ENCODE results near the gene PREP.
A peak's percentile ranks its signal among the peaks of the same experiment; 100 is the strongest.

PREP gene

DNA sequence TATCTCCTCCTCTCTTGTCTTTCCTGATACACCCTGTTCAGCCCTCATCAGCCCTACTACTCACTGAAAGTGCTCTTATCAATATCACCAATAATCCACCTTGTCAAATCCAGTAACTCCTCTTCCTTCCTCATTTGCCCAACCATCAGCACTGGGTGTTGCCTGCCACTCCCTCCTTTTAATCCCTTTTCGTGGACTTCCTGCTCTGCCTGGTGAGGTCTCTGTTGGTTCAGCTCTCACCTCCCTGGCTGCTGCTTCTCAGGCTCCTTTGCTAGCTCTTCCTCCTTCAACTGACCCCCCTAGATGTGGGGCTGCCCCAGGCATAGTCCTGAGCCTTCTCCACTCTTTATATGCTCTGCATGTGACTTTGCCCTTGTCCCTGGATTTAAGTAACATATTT lies 92.5 kb downstream of the PREP start:
- no peak for DNase-seq (ENCODE audit: low spot score)

DNA sequence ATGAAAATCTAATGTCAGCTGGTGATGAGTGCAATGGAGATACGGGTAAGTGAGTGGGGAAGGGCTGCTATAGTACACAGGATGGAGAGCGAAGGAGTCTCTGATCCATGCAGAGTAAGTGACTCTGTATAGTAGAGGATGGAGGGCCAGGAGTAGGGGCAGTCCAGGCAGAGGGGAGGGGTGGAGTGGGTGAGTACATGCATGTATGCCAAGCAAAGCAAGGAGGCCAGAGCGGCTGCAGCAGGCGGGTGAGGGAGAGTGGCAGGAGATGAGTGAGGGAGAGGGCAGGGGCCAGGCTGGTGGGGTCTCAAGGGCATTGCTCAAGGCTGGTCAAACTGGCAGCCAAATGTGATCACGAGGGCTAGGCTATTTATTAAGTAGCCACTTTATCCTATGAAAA lies 94.0 kb downstream of the PREP start:
- no peak for DNase-seq (ENCODE audit: low spot score)

DNA sequence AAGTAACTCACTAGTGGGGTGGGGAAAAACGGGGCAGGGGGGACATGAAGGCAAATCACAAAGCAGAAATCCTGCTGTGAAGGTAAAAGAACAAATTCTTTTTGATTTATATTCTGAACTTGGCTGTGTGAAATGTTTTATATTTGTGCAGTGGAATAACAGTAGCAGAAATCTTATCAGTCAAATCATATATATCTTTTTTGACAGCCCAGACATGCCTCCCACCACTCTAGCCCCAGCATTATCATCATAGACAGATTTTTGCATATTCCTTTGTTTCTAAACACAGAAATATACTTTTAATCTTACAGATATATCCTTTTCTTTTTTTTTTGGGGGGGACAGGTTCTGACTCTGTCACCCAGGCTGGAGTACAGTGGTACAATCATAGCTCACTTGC lies 97.4 kb downstream of the PREP start:
- no peak for DNase-seq (ENCODE audit: low spot score)

DNA sequence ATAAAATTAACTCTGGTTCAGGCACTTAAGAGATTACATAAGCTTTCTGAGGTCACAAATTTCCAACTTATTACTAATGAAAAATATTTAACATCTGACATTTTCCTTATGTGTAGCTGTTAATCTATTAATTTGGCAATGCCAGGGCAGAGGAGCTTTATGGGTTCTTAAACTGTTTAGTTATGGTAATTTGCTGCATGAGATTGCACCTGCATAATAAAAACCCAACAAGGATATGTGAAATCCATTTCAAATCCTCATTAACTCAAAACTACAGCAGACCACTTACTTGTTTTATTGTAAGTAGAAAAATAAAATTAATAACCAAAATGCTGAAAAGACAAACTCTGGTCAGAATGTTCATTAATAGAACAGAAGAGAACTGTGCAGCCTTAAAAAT lies 98.1 kb downstream of the PREP start:
- no peak for DNase-seq (ENCODE audit: low spot score)

DNA sequence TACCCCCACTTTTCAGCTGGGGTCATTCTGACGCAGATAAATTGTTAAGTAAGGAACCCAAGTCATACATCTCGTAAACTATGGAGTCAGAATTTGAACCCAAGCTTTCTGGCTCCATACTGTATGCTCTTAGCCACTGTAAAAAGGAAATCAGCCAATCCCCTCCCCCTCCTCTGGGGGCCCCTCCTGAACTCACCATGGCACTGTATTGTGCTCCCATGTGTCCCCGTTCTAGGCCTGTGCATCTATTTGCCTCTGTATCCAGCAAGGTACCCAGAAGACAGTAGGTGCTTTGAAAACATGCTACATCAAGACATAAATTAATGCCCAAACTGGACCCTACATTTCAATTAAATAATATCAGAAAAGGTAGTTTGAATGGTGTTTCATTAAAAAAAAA lies 98.5 kb downstream of the PREP start:
- no peak for DNase-seq (ENCODE audit: low spot score)

DNA sequence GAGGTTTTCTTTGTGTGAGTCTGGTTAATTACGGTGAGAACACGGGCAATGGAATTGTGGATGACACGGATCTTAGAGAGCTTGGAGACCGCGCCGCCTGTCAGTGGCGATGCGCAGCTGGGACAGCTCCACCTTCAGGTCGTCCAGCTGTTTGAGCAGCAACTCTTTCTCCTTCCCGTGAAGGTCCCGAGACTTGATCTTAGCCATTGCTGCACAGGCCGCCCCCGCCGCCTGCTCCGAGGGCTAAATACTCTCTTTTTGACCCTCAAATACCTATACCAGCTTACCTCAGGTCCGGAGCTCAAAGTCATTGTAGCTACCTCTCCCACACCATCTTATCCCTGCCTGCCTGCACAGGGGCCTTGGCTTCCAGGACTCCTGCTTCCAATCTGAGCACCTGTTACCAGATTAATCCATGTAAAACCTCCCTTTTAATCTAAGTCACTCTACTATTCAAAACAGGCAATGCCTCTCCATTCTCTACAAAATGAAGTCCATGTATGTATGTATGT lies 100.2 kb downstream of the PREP start:
- no peak for DNase-seq (ENCODE audit: low spot score)

DNA sequence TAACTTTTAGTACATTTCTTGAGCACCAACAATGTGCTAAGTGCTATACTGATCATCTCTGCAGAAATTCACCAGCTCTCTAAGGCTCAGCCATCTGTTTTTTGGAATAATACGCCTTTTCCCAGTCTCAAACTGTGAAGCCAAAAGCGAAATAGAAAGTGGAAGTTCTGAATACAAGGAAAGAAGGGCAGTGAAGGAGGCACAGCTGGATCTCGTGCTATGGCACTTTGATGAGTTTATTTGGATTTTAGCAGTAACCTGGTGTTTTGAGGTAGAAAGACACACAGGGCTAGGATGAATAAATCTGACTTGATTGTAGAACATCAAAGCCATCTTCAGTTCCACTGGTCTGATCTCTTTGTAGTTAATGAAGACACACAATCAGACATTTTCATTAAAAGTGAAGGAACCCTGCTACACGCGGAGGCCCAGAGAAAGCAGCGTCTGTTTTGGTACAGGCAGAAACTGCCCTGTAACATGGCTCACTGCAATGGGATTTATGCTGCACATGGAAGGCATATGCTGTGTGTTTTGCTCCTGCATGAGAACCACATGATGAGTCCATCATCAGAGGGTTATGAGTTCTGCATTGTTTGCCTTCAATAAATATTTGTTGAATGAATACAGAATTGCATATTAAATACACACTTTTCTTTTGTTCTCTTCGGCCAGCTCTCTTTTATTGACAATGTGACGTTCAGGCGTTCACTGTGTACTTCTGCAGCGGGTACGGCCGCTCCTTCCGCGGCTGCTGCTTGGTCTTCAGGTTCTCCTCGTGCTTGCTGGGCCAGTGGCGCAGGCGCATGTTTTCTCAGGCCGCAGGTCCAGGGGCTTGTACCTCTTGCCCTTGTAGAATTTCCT lies 100.9 kb downstream of the PREP start:
- DNase-seq (ENCODE audit: low spot score) = no peak

DNA sequence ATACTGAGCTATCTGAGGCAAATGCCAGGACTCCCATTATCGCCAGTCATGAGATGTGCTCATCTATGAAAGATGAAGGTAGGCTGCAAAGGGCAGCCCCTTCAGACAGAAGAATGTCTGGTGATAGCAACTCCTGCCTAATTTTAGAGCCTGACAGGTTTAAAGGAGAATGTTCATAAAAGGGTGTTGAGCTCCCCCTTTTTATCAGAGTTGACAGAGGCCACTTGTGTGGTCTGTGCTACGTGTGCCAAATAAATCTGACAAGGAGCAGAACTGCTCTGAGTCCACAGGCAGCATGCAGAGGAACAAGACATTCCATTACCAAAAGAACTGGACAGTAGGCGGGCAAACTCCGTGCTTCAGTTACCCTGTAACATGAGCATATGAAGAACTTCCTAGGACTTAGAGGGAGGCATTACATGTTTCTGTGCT lies 101.8 kb downstream of the PREP start:
- peak; percentile 35 for DNase-seq (ENCODE audit: low spot score)

DNA sequence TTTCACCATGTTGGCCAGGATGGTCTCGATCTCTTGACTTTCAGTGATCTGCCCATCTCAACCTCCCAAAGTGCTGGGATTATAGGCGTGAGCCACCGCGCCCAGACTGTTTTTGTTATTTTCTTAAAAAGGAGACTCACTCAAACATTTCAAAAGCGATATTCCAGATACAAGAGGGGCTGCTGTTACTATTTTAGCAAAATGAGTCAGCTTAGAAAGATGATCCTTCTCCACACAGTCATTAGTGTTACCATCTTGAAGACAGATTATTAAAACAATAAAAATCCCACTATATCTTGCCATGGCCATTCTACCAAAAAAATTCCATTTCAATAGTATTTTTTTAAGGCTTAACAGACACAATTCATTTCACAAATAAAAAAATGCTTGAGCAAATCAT lies 102.8 kb downstream of the PREP start:
- DNase-seq (ENCODE audit: low spot score) = no peak

DNA sequence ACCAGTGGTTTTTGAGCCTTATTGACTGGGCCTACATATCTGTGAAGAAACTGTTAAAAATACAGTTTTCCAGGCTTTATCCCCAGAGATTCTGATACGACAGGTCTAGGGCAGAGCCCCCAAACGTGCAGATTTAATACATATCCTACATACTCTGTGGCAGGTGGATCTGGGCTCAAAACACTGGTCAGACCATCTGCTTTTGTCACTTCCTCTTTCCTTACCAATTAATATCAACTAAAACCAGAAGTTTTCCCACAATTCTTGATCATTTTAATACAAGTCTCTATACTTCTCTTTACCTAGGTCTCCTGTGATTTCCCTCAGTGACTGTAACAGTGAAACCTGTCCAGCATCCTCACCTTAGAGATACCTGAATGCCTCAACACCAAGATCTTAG lies 108.8 kb downstream of the PREP start:
- no peak for DNase-seq (ENCODE audit: low spot score)

DNA sequence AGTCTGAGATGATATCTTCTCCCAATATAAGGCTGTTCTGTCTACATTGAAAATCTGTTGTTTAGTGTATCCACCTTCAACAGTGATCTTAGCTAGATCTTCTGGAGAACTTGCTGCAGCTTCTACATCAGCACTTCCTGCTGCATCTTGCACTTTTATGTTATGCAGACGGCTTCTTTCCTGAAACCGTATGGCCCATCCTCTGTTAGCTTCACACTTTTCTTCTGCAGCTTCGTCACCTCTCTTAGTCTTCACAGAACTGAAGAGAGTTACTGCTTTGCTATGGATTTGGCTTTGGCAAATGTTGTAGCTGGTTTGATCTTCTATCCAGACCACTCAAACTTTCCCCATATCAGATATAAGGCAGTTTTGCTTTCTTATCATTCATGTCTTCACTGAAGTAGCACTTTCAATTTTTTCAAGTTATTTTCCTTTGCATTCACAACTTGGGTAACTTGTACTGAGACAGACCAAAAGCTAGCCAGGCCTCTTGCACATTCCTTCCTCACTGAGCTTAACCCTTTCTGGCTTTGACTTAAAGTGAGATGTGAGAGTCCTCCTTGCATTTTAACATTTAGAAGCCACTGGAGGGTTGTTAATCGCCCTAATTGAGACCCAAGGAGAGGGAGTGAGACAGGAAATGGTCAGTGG lies 110.1 kb downstream of the PREP start:
- DNase-seq (ENCODE audit: low spot score) = no peak

DNA sequence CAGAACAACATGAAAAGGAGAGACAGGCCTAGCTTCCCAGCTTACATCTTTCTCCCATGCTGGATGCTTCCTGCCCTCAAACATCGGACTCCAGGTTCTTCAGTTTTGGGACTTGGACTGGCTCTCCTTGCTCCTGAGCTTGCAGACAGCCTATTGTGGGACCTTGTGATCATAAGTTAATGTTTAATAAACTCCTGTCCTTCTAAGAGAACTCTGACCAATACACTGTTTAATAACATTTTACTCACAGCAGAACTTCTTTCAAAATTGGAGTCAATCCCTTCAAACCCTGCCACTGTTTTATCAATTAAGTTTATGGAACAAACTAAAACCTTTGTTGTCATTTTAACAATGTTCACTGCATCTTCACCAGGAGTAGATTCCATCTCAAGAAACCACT lies 111.4 kb downstream of the PREP start:
- DNase-seq (ENCODE audit: low spot score) = no peak

DNA sequence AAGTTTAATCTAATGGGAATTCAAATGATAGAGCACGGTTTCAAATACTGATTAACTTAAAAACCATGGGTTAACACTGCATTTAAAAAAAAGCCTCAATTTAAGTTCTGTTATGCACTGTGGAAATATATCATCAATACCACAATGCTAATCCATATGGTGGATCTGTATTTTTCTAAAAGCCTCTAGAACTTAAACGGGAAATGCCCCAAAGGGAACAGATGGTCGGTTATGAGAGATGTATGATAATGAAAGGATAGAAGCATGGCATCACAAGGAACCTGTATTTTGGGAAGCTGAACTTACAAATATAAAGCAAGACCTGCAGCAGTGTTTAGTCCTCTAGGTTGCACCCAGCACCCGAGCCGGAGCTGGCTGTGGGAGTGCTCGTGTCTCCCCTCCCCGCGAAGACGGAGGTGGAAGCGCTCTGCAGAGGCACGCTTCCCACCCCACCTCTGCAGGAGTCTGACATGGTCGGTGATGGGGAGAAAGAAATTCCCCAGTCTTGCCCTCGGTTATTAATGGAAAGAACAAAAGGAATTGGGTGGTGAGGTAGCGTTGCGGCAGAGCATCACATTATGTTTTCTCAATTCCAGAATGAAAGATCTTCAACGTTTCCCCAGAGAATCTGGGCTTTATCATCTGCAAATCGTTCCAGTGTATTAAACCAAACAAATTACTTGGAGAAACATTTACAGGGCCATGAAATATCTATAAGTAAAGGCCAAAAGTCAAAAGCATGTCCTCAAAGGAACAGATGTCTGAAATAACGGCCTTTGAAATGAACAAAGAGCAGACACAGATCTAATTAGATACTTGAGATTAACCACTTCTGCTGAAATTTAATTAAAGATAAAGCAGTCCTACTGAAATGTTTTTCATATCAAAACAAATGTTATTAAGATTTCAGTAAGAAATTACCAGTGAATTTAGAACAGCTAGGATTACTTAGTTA lies 120.0 kb downstream of the PREP start:
- DNase-seq (ENCODE audit: low spot score) = peak; percentile 92

DNA sequence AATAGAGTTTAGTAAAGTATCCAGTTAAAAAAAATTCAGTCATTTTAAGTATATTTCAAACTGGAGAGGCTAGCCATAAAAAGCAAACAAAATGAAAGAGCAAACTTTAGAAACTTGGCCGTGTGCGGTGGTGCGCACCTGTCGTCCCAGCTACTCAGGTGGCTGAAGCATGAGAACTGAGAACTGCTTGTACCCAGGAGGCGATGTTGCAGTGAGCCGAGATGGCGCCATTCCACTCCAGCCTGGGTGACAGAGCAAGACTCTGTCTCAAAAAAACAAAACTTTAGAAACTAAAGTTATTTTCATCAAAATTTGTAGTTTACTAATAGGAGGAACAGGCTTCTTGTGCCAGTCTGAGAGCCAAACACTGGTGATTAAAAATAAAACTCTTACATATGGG lies 122.8 kb downstream of the PREP start:
- DNase-seq (ENCODE audit: low spot score) = no peak

DNA sequence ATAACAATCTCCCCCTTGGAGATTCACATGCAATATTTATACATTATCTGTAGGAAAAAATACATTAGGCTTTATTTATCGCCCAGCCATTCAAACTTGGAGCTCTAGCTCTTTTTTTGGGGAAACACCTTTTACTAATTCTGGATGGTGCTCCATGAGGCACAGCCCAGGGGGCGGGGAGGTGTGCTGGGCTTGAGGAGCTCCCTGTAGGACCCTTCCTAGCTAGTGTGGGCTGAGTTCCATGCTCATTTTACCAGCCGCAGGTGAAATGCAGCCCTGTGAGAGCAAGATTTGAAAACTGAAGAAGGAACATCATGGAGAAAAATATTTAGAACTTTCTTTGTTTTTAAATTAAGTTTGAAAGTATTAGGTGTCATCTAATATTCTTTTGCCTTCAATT lies 123.4 kb downstream of the PREP start:
- no peak for DNase-seq (ENCODE audit: low spot score)

DNA sequence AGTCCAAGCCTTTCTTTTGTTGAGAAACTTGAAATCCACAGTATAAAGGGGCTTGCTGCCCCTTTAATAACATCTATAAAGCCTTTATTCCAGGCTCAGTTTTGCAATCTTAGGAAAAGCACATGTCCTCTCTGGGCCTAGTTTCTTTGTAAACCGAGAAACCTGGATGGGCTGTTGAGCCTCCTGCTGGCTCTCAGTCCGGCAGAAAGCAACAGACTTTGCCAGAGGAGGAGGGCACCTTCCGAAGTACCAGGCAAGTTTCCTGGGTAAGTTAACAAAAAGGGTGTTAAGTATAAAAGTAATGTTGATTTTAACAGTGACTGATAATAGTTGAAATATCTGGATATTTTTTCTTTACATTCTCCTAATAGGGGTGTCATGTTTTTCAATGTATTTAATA lies 124.1 kb downstream of the PREP start:
- DNase-seq (ENCODE audit: low spot score) = no peak

DNA sequence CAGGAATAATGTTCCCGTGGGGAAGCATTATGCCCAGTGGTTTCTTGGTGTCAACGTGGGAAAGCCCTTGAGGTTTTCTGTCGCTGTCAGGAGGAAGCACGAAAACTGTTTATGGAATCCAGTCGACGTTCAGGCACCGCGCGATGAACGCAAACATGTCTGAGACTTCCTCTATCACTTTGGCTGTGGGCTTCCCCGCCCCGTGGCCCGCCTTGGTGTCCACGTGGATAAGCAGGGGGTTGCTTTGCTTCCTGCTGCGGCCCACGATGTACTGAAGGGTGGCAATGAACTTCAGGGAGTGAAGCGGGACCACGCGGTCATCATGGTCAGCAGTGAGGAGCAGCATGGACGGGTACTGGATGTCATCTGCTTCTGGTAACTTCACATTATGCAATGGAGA lies 124.8 kb downstream of the PREP start:
- no peak for DNase-seq (ENCODE audit: low spot score)

DNA sequence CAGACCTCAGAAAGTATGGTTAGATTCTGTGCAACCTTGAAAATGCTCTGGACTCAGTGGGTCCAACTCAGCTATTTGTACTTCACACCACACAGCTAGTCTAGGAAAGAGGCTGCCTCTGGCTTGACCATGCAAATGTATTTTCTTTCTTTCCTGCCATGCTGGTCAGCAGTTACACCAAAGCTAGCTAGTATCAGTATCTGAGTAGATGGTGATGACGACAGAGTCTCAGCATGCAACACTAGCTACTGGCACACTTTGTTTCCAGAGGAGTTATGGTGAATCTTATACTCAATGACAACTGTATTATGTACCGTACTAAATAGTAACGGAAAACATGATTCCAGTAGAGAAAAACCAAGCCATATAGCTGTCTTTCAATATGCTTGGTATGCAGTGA lies 126.5 kb downstream of the PREP start:
- DNase-seq (ENCODE audit: low spot score) = no peak

DNA sequence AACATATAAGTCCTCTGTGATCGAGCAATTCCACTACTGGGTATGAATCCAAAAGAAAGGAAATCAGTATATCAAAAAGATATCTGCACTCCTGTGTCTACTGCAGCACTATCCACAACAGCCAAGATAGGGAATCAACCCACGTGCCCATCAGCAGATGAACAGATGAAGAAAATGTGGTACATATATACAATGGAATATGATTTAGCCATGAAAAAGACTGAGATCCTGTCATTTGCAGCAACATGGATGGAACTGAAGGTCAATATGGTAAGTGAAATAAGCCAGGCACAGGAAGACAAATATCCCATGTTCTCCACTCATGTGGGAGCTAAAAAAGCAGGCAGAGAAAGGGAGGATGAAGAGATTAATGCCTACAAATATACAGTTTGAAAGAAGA lies 127.3 kb downstream of the PREP start:
- DNase-seq (ENCODE audit: low spot score) = no peak

DNA sequence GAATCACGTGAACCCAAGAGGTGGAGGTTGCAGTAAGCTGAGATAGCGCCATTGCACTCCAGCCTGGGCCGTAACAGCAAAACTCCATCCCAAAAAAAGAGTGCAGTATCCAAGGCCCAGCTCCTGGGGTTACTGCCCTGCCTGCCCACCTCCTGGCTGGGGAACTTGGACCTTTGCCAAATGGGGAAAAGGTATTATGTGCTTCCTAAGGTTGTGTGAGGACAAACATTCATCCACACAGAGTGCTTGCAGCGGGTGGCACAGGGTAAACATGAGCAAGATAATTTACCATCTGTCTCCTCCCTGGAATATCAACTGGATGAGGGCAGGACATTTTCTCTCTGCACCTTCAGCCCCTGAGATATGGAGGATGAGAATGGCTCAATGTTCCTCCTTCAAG lies 128.2 kb downstream of the PREP start:
- no peak for DNase-seq (ENCODE audit: low spot score)

DNA sequence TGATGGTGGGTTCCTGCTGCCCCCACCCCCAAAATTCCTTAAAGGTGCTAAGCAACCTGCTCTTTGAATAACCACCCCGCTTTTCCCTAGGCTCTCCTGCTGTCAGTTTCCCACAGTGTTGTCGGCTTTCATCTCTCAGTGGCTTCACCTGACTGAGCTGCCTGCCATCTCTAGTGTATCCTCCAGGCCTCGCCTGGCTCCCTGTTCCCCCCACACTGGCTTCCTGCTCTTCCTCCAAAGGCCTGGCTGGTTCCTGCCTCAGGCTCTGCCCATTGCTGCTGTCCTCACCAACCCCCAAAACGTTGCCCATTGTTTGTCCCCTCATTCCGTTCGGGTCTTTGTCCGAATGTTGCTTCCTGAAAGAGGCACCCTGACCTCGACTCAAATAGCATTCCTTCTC lies 129.3 kb downstream of the PREP start:
- no peak for DNase-seq (ENCODE audit: low spot score)

DNA sequence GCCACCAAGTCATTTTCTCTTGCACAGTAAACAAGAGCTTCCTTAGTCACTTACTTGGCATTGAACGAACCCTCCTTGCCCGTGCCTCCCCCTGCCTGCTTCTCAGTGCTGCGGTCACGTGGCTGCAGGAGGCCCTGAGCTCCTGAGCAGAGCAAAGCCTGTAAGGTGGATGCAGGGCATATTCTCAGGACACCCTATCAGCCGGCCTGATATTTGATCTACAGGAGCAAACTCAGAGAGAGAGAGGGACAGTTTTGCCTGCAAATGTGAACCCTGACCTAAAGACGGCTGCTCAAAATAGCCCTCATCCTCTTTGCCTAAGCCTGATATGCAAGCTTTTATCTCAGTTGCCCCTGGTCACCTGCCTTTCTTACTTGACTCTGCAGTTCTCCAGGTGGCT lies 130.1 kb downstream of the PREP start:
- DNase-seq (ENCODE audit: low spot score) = peak; percentile 65
